PC-9 (cell line): Measurements from ENCODE around the gene WNT4.

Experiments used
- EZH2 ChIP-seq: fragments of 200-600 bp; sonication (generic); IDR thresholded peaks from 2 replicates; pipeline ENCODE4 v1.8.0; 2017; ENCODE audit warnings: antibody characterized with exemption, low read depth
- TF ChIP-seq, protein P1 (sequence below): fragments of 200-600 bp; sonication (generic); conservative IDR thresholded peaks from 2 replicates; pipeline ENCODE4 v1.6.1; 2017; ENCODE audit warnings: mixed run types, antibody characterized with exemption, mild to moderate bottlenecking, moderate library complexity

DNA sequence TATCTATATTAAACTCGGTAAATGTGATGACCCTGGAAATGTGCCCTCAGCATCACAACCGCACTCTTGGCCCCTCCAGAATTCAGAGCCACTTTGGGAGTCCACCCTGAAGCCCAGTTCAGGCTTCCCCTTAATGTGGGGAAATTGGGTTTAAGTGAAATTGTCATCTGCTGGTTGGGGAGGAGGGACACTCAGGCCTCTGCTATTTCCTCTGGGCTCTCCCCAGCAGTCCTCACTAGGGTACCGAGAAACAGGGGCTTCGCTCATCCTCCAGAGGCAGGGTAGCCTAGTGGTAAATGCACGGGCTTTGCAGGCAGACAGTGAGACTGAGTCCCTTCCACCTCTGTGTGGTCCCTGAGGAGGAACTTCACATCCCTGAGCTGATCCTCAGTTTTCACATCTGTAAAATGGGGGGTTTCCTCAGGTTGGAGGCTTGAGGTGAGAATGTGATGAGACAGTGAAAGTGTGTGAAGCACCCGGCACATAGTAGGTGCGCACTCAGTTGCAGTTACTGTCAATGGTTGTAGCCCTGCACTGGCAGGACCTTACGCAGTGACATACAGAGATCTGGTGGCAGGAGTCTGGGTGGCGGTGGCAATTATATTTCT lies 14.6 kb upstream of the WNT4 start:
- TF ChIP-seq, protein P1, sequence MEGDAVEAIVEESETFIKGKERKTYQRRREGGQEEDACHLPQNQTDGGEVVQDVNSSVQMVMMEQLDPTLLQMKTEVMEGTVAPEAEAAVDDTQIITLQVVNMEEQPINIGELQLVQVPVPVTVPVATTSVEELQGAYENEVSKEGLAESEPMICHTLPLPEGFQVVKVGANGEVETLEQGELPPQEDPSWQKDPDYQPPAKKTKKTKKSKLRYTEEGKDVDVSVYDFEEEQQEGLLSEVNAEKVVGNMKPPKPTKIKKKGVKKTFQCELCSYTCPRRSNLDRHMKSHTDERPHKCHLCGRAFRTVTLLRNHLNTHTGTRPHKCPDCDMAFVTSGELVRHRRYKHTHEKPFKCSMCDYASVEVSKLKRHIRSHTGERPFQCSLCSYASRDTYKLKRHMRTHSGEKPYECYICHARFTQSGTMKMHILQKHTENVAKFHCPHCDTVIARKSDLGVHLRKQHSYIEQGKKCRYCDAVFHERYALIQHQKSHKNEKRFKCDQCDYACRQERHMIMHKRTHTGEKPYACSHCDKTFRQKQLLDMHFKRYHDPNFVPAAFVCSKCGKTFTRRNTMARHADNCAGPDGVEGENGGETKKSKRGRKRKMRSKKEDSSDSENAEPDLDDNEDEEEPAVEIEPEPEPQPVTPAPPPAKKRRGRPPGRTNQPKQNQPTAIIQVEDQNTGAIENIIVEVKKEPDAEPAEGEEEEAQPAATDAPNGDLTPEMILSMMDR, result no peak
- TF ChIP-seq EZH2, result no peak
